Activated naive CD8-positive, alpha-beta T cell treated with anti-CD3 and anti-CD28 coated beads, Interleukin-2, amount 50 U/mL, for 16 hours (primary cell): Measurements from ENCODE around the gene MTERF4.

Experiments used
- DNase-seq: peaks from one replicate; pipeline ENCODE4 v3.0.0-alpha.2; 2020; ENCODE audit warnings: low read depth, low spot score

The MTERF4 gene, protein sequence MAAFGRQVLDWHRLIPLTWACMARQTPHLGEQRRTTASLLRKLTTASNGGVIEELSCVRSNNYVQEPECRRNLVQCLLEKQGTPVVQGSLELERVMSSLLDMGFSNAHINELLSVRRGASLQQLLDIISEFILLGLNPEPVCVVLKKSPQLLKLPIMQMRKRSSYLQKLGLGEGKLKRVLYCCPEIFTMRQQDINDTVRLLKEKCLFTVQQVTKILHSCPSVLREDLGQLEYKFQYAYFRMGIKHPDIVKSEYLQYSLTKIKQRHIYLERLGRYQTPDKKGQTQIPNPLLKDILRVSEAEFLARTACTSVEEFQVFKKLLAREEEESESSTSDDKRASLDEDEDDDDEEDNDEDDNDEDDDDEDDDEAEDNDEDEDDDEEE

DNA sequence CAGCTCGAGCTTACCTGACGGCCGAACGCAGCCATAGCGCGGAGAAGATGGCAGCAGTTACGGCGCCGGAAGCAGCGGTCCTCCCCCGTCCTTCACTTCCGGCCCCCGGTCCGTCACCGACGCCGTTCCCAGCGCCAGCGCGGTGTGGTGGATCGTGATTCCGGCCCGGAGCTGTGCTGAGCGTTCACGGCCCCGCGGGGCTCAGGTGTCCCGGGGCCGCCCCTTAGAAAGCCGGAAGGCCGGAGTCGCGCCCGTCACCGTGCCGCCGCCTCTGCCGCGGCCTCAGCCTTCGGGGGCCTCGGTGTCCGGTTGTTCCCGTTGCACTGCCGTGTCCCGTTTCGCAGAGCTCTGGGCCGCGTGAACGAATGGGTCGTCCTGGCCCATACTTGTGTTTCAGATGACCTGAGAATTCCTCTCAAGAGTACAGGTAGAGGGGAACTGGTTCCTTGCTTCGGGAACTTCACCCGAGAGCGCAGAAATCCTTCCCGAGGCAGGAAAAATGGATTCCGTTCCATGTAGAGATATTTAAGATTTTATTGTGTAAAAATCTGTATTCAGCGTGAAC is at the start of gene MTERF4:
Gene MTERF4, minus strand, starts transcription at position 49 of the 565 bp plus-strand sequence. Its CDS starts 14 bp downstream, at position 35.
- peak; percentile 78 for DNase-seq

DNA sequence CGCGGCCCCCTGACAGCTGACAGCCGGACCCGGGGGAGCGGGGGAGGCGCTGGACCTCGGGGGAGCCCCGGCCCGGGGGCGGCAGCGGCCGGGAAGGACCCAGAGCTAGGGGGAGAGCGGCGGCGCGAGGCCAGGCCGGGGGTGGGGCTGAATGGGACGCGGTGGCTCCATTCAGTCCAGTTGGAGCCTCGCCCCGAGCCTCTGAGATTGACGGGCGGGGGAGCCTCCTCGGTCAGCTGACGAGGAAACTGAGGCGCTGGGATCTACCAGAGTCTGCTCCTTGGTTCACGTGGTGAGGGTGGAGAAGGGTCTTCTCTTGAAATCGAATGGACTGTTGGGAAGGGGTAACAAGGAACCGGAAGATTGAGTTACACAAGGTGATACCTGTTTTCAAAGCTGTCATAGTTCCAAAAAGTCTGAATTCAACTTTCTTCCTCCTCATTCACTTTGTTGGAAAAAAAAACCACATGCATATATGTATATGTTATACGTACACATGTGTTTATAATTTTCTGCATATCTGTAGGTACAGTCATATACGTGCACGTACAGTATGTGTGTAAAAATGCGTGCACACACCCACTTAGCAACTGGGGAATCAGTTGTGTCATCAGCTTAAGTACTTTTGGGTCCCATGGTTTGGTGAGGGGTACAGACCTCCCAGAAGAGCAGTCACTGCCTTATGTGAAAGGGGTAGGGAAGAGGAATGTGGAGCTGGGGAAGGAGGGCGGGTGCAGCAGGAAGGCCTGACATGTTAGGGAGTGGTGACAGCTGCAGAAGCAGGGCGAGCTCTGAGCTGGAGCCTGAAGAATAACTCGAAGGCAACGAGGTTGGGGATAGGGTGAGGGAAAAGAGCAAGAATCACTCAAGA is 48.8 kb upstream of the MTERF4 start:
- DNase-seq = no peak

DNA sequence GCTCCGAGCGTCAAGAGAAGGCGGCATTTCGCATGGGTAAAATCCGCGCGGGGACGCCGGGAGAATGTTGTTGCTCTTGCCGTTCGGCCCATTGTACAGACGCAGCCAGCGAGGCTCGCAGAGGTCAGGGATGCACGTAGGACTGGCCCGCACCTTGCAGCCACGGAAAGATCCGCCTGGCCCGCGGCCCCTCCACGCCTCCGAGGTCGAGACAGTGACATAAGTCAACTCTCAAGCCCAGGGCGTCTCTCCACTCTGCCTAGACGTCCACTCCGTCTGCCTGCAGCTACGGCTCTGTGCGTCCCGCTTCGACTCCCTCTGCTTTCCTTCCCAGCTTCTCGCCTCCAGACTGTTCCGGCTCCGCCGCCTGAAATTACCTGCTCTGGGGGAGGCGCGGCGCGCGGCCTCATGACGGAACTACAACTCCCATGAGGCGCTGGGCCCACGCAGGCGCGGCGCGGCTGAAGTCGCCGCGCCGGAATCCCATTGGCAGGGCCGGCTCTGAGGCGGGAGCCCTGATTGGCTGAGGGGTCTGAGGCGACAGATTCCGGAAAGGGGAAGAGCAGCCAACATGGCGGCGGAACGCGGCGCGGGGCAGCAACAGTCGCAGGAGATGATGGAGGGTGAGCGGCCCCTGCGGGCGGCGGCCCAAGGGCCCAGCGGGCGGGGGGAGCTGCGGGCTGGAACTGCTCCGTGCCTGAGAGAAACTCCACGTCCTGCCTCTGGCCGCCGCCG is 48.0 kb upstream of the MTERF4 start, which contains the start of gene PPP1R7:
Gene PPP1R7, plus strand, starts transcription at position 543 of the 735 bp plus-strand sequence. Its CDS starts 29 bp downstream, at position 572.
- DNase-seq = peak; percentile 87

DNA sequence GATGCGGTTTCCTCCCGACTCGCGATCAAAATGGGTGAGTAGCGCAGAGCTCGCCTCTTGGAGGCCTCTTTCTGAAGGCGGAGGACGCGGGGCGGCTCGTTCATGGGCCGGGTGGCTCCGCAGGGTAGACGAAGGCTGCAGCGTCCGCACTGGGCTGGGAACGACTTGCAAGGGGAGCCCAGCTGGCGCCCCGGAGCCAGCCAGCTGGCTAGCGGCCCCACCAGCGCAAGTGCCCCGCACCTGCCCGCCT is 47.5 kb upstream of the MTERF4 start:
- DNase-seq = no peak

DNA sequence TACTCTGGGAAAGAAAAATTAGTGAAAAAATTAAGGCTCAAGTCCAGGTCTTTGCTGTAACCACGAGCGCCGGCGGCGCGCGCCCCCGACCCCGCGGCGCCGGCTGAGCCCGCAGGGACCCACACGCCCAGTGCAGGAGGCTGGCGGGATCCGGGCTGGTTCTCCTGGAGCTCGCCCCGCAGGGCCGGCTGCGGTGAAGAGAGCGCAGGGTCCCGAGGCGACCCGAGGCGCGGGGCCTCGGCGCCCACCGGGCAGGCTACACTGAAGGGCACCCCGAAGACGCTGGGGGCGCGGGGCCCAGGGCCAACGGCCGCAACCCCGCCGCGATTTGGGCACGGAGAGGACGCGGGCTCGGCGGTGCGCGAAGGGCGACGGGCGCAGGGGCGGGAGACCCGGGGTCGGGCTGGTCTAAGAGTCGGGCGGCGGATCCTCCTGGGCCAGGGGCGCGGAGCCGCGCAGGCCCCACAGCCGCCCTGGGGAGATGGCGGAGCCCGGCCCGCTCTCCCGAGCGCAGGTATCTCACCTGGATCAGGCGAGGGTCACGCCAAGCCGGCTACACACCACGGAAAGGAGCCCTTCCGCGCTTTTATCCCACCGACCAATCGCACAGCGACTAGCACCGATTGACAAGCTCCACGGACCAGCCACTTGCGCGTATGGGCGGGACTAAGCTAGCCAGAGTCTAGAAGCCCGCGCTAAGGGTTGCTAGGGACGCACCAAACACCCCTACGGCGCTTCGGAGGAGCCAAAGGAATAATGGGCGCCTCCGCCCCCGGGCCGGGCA is 47.0 kb upstream of the MTERF4 start, which contains the start of gene PASK:
Gene PASK, minus strand, starts transcription at position 582 of the 784 bp plus-strand sequence. CDS start 6,440 bp downstream, outside the sequence.
- DNase-seq = peak; percentile 77

DNA sequence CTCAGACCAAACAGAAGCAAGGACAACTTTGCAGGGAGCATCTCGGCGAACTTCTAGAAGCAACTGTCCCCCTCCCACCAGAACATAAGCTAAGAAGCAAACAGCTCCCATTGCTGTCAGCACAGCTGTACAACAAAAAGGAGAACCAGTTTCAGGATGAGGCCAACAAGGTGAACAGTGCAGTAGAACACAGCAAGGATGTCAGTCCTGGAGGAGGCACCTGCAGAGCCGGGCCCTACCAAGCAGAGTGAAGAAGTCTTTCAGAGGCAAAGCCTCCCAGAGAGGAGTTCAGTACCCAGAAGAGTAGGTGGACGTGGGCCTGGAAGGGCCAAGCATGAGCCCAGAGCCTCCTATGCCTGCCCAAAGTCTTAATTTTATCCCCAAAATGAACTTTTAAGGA is 46.2 kb upstream of the MTERF4 start:
- no peak for DNase-seq

DNA sequence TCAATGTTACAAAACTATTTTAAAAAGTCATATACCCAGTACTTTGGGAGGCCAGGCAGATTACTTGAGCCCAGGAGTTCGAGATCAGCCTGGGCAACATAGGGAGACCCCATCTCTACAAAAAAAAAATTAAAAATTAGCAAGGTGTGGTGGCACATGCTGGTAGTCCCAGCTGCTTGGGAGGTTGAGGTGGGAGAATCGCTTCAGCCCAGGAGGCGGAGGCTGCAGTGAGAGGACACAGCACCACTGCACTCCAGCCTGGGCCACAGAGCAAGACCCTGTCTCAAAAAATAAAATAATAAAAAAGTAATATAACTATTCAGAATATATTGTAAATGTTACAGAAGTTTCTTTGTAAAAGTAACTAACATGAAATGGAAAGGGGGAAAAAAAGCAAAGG is 45.2 kb upstream of the MTERF4 start:
- no peak for DNase-seq

DNA sequence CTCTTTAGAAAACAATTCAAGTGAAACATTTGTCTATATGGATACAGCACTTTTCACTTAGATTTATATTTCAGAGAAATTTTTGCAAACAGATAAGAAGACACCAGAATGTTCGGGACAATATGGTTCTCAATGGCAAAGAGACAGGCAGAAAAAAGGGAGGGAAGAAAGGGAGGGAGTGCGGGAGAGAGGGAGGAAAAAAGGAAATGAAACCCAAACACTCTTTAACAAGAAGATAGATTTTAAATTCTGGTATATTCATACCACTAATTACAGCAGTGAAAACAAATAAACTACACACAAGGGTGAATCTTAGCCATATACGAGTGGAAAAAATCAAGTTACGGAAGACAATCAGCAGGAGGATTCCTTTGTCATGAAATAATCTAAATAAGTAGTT is 44.2 kb upstream of the MTERF4 start:
- no peak for DNase-seq

DNA sequence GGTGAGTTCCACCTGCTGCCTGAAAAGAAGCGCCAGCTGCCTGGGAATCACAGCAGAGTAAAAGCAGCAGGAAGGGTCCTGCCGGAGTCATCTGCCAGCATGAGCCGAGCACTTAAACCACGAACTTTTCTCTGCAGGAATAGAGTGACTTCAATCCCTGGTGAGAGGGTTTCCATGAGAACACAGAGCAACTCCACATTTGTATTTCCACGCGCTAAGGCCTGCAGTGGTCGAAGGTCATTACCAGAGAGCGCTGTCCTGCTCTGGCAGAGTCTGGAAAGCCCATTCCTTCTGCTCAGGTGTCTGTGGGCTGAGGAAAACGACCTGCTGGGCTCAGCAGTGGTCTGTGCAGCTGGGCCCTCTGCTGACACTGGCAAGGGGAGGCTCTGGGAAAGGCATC is 40.5 kb upstream of the MTERF4 start:
- DNase-seq = no peak

DNA sequence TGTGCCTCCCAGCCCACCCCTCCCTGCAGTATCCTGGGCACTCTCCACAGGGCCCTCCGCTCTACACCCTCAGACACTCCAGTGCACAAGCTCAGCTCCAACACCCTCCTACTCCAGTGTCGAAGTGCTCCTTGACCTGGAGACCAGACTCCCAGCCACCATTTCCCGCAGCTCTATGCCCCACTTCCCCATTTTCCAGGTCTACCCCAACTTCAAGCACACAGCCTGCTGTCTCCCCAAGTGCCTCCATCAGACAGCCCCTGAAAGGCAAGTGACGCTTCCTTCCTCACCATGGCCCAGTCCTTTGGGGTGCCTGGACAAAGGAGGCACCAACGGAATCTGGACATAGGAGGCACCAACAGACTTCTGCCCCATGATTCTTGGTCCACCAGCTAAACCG is 40.0 kb upstream of the MTERF4 start:
- DNase-seq = no peak

DNA sequence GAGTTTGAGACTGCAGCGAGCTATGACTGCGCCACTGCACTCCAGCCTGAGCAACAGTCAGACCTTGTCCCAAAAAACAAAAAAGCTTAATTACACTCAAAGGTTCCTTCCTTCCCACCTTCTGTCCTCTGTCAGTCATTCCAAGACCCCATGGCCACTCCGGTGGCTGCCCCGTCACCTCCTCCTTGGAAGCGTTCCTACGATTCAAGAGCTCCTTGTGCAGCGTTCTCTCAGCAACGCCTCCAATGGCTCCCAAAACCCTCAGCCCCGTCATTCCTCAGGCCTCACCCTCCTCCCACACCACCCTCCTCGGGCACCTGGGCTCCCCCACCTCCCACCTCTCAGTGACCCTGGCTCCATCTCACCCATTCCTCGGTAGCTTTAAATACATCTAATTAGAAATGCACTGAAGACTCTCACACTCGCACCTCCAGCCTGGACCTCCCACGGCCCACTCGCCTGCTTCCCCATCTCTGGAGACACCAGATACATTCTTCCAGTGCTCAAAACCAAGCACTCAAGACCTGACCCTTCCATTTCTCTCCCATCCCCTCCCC is 39.2 kb upstream of the MTERF4 start:
- DNase-seq = no peak

DNA sequence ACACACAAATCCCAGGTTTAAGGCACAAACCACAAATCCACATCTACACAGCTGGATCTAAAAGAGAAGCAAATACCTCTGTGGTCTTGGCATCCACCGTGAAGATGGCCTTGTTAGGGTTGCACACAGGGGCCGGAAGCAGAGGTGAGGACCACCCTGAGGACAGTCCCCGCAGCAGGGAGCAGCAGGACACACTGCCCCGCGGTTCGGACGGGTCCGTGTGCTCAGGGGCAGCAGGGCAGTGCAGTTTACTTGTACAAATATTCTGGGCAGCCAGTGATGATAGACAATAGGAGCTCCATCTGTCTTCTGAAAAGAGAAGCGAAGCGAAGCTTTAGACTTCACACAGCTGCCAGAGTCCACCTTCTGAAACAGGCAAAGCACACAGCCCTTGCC is 38.4 kb upstream of the MTERF4 start:
- no peak for DNase-seq

DNA sequence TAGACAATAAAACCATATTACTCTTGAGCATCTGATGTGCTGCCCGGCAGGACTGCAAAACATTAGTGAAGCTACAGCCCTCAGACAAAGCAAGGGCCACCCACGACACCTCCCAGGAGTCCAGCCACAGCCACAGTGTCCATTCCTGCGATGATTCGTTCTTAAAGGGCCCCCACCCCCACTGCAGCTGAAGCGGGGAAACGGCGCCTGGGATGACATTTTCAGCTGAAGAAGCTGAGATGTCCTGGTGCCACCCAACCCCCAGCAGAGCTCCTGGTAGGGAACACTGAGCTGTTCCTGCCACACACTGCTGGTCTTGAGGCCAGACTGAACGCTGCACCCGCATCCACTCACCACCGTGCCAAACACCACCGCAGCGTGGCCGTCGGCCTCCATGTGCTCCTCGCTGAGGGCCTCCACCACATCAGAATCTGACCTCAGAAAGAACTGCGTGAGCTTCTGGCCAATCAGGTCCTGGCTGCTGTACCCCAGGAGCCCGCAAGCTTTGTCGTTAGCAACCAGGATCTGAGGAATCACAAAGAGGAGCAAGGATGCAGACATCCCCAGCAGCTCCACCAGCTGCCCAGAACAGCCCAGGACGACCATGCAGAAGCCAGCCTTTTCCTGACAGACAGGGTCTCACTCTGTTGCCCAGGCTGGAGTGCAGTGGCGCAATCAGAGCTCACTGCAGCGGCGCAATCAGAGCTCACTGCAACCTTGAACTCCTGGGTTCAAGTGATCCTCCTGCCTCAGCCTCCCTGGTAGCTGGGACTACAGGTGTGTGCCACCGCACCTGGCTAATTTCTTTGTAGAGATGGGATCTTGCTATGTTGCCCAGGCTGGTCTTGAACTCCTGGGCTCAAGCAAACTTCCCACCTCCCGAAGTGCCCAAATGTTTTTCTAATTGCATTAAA is 37.7 kb upstream of the MTERF4 start:
- DNase-seq = no peak

DNA sequence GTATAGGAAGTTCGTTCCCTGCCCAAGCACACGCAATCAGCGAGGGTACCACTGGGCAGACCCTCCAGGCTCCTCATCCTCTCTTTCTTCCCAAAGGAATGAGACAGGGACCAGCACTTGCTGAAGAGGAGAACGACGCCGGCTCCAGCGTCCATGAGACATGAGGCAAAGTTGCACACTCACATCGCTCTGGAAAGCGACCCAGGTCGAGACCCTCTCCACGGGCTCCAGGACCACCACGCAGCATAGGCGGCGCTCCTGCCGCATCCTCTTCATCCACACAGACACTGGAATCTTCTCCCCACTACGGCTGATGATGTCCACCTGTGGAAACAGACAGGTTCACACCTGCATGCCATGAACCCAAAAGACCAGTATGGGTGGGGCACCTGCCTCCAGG is 36.4 kb upstream of the MTERF4 start:
- no peak for DNase-seq

DNA sequence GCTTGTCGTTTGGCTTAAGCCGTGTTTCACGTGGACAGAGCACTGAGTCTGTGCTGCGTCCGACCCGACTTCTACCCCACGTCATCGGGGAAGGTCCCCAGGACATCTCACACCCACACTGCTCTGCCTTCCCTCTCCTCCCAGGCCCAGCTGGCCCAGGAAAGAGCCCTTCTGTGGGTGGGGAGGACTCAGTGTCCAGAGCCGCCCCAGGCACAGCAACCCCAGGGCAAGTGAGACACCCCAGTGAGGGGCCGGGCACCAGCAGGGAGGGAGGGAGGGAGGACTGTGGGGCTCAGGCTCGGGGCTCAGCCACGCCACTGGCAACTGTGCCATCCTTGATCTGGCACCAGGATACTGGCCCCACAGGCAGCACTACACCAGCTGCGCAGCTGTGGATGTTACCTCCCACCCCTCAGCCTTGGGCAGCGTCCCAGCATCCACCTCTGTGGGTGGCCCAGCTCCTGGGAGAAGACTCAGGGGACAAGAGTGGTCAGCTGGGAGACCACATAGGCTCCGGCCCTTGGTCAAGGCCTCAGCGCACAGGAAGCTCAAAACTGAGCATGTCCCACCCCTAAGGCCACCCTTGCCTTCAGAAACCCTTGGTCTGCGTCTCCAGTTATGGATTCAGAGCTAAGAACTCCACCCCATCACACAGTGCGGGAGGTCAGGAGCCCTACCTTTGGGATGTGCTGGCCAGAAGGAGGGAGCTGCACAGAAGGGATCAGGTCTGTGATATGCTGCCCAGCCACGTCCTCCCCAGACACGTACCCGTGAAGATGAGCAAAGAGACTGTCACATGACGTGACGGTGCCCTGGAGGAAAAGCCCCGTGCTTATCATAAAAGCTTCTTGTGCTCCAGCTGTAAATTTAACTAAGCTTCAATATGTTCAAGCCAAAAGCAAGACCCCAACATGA is 35.4 kb upstream of the MTERF4 start:
- DNase-seq = no peak

DNA sequence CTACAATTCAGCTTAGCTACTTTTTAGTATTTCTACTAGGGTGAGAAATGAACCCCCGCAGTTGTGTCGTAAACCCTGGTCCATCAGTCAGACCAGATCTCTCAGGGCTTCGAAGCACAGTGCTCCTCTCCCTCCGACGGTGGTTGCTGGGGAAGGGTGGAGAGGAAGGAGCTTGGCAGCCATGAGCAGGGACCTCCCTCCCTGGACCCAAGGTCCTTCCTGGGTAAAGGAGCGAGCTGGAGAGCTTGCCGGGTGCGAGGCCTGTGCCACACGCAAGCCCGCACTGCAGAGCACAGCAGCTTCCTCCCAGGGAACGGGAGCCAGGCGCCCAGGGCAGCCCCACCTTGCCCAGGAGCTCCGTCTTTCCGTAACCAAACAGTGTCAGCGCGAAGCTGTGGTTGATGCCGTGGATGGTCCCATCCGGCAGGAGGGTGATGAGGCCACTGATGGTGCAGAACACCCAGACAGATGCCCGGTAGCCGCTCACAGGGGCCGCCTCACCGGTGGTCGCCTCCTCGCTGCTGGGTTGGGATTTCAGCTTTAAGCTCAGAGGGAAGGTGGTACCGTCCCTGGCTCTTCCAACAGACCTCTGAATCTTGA is 34.7 kb upstream of the MTERF4 start:
- DNase-seq = no peak

DNA sequence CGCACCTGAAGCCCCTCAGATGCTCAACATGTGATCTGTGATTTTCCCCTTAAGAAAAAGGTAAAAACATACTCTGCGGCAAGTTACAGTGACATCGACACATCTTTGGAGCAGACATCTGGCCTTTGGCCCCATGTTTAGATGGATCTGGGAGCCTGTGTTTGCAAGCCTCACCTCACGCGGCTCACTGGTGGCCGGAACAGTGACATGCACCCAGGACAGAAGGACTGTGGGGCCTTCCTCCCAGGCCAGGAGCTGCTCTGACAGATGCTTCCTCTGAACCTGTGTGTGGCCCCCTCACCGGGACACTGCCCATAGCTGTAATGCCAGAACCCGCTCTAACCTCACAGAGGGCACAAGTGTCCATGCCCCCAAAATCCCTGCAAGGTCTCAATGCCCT is 34.1 kb upstream of the MTERF4 start:
- no peak for DNase-seq

DNA sequence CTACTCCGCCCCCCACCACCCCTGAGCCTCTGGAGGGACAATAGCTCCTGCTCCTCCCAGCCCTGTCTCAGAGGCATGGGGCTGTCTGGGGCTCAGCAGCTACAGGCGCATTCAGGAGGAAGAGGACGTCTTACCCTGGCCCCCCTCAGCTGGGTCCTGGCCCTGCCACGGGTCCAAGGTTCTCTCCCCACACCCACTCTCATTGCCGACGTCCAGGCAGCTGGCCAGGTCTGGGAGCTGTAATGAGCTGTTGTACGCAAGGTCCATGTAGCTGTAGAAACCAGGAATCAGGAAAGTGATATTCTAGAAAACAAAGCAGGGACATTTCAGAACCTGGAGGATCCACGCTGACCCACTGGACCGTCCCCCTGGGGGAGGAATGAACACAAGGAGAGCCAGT is 33.6 kb upstream of the MTERF4 start:
- DNase-seq = no peak
